ELF-1 (cell line): ENCODE results near the gene RDH5.

ENCODE experiments used
- DNase-seq: peaks from one replicate; pipeline ENCODE4 v3.0.0-alpha.2; 2016; ENCODE audit warnings: low read depth, low spot score

The RDH5 gene

GRCh38 chr12:55712700-55713415 lies 7.3 kb upstream of the RDH5 start:
- DNase-seq = no peak

GRCh38 chr12:55713721-55714120 lies 6.5 kb upstream of the RDH5 start:
- DNase-seq = no peak

DNA sequence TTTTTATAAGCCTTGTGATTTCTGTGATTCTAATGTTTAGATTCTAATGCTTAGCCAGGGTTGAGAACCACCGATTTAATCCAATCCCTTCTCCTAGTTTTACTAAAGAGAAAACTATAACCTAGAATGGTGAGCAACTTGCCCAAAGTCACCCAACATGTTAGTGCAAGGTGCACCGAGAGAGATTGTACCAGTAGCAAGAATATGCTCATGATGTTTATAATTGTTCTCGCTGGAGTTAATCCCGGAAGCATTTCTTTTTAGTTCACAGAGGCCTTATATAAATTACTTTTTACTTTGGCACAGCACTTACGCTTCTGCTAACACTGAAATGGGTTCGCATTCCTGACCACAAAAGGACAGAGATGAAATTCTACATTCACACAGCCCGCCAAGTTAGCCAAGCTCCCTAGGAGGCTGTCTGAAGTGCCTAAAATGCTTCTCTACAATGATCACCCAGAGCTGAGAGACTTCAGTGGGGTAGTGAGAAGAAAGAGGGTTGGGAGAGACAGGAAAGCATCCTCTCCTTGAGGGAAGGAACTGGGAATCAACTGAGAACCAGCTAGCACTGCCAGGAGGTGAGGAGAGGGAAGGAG lies 4.9 kb upstream of the RDH5 start:
- no peak for DNase-seq

GRCh38 chr12:55715833-55716581 lies 4.2 kb upstream of the RDH5 start, which contains the start of gene BLOC1S1:
TSS of gene BLOC1S1 (plus strand) at chr12:55716046. CDS start at chr12:55716052, 6 bp downstream.
- DNase-seq = peak; percentile 96

DNA sequence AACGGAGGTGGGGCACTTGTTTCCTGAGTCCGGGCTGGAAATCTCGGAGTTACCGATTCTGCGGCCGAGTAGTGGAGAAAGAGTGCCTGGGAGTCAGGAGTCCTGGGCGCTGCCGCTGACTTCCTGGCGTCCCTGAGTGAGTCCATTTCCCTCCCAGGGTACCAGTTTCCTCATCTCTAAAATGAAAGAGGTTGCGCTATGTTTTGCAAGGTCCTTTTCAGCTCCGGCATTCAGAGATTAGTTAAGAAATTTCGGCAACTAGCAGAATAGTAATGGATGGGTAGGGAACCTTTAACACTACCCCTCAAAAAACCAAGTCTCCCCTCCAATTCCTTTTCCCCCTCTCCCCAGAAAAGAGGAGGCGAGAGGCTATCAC lies 3.6 kb upstream of the RDH5 start:
- DNase-seq = no peak

DNA sequence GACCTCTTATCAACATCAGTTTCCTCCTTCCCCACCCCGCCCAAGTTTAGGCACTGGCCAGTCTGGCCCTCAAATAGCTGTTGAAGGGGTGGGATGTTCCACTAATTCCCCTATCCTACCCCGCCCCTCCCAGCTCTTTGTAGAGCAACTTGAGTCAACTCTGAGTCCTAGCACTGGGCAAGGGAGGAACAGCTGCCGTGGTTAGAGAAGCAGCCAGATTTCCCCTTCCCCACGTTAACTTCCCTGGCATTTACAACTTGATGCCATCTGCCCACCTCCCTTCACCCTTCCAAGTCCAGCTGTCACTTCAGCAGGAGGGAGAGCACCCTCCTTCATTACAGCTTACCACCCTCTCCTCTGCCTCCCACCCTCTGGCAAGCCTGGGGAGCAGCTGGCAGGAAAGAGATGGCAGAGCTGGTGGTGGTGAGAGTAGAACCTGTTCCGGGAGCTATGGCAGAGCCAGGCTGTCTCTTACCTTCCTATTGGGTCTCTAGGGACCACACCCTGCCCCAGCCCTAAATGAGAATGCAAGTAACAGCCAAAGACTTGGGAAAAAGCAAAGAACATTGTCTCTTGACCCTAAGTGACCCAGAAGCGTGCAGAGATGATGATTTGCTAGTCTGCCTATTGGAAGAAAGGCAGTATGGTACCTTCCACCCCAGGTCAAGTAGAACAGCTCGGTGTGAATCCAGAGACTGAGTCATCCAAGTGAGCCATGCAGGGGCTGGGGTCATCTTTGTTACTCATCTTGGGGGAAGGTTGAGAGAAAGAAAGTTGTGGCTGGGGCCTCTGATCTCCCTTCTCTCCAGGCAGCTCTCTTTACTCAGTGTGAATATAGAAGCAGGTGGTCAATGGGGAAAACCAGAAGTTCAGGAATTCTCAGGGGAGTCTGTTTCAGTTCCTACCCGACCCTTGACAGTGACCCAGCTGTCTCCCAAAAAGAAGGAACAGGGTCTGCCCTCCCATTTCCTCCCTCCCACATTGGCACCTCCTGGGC lies 2.9 kb upstream of the RDH5 start:
- DNase-seq = no peak

- DNase-seq = no peak
Observed at GRCh38 chr12:55718015-55718414, 2.2 kb upstream of the RDH5 start.

- no peak for DNase-seq
Observed at GRCh38 chr12:55718624-55719275, 1.4 kb upstream of the RDH5 start.

GRCh38 chr12:55719371-55719770 lies 822 bp upstream of the RDH5 start:
- no peak for DNase-seq

DNA sequence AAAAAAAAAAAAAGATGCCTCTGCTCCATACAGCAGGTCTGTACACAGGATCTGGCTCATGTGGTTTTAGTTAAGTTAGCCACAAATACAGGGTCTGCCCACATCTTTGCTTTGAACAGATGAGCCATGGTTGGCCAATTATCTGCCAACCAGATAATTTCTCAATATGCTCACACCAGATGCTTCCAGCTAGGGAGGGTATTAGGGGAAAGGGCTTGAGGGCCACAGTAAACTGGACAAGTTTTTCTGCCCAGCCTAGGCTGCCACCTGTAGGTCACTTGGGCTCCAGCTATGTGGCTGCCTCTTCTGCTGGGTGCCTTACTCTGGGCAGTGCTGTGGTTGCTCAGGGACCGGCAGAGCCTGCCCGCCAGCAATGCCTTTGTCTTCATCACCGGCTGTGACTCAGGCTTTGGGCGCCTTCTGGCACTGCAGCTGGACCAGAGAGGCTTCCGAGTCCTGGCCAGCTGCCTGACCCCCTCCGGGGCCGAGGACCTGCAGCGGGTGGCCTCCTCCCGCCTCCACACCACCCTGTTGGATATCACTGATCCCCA lies 776 bp downstream of the RDH5 start:
- DNase-seq = peak; percentile 78

- DNase-seq = no peak
Observed at GRCh38 chr12:55721601-55722213, 1.5 kb downstream of the RDH5 start.

- no peak for DNase-seq
Observed at GRCh38 chr12:55722948-55723347, 2.8 kb downstream of the RDH5 start.

- DNase-seq = no peak
Observed at GRCh38 chr12:55723516-55724225, 3.5 kb downstream of the RDH5 start.

GRCh38 chr12:55724226-55724939 lies 4.2 kb downstream of the RDH5 start:
- peak; percentile 63 for DNase-seq

DNA sequence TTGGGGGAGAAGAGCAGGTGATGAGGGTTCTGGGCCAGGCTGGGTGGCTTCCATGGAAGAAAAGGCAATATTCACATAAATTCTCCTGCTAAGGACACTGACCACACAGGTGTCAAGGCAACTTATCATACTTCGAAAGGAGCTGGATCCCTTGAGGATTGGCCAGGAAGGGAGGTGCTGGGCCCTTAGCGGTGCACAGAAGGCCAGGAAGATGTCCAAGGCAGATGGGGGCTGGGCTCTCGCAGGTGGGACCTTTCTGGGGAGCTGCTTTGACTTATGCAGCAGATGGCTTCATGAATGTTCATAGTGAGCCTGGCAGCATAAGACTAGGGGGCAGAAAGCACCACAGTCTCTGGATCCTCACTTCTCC lies 4.7 kb downstream of the RDH5 start:
- no peak for DNase-seq

DNA sequence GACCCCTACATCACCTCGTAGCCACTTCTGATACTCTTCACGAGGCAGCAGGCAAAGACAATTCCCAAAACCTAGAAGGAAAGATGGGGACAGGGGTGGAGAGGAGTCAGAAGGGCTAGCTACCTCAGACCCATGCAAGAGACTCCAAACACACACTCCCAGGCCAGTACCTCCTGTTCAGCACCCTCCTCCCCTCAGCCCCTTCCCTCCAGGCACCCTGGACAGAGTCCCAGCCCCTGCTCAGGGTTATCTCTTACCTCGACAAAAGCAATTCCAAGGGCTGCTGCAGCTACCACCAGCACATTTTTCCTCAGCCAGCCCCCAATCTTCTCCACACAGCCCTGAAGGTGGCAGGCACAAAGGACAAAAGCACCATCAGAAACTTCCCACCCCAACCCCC lies 5.4 kb downstream of the RDH5 start:
- DNase-seq = no peak

GRCh38 chr12:55726971-55727370 lies 6.8 kb downstream of the RDH5 start:
- DNase-seq = no peak

GRCh38 chr12:55727643-55728185 lies 7.5 kb downstream of the RDH5 start:
- no peak for DNase-seq
